ENCODE results near the gene DYRK1B.

Gene DYRK1B

GRCh38 chr19:39829702-39830275, 4.2 kb downstream of the DYRK1B start:
- H3K4me3 ChIP-seq (ENCODE audit: low read length): no peak overlapping the region
- no peak for TF ChIP-seq ZNF274 (IDR thresholded peaks at IDR 0.05; ENCODE audit: low read depth, low read length)

GRCh38 chr19:39828654-39829032, 5.3 kb downstream of the DYRK1B start:
- no peak overlapping the region for H3K4me3 ChIP-seq (ENCODE audit: low read length)
- no peak for TF ChIP-seq ZNF274 (IDR thresholded peaks at IDR 0.05; ENCODE audit: low read depth, low read length)

- TF ChIP-seq ZNF274 (IDR thresholded peaks at IDR 0.05; ENCODE audit: low read depth, low read length): no peak
- no peak overlapping the region for H3K4me3 ChIP-seq (ENCODE audit: low read length)
Observed at GRCh38 chr19:39828015-39828653, 5.8 kb downstream of the DYRK1B start.

- TF ChIP-seq ZNF274 (IDR thresholded peaks at IDR 0.05; ENCODE audit: low read depth, low read length): no peak
- H3K4me3 ChIP-seq (ENCODE audit: low read length): no peak overlapping the region
Observed at GRCh38 chr19:39827216-39827615, 6.7 kb downstream of the DYRK1B start.

- TF ChIP-seq ZNF274 (IDR thresholded peaks at IDR 0.05; ENCODE audit: low read depth, low read length): no peak
- no peak overlapping the region for H3K4me3 ChIP-seq (ENCODE audit: low read length)
Observed at GRCh38 chr19:39826311-39826945, 7.5 kb downstream of the DYRK1B start.

GRCh38 chr19:39825531-39826076, 8.4 kb downstream of the DYRK1B start:
- TF ChIP-seq ZNF274 (IDR thresholded peaks at IDR 0.05; ENCODE audit: low read depth, low read length): no peak
- no peak overlapping the region for H3K4me3 ChIP-seq (ENCODE audit: low read length)

GRCh38 chr19:39825093-39825463, 8.9 kb downstream of the DYRK1B start:
- no peak for TF ChIP-seq ZNF274 (IDR thresholded peaks at IDR 0.05; ENCODE audit: low read depth, low read length)
- H3K4me3 ChIP-seq (ENCODE audit: low read length): no peak overlapping the region

GRCh38 chr19:39824143-39825092, 9.5 kb downstream of the DYRK1B start:
- TF ChIP-seq ZNF274 (IDR thresholded peaks at IDR 0.05; ENCODE audit: low read depth, low read length): no peak

GRCh38 chr19:39823686-39824085, 10.3 kb downstream of the DYRK1B start:
- no peak for TF ChIP-seq ZNF274 (IDR thresholded peaks at IDR 0.05; ENCODE audit: low read depth, low read length)
- H3K4me3 ChIP-seq (ENCODE audit: low read length): peak overlapping the region; percentile 87

More at GRCh38 chr19:39824143-39825092, 9.5 kb downstream of the DYRK1B start:
- H3K4me3 ChIP-seq (ENCODE audit: low read length): peak overlapping the region; percentile 87

GRCh38 chr19:39820696-39821095, 13.3 kb downstream of the DYRK1B start:
- TF ChIP-seq ZNF274 (IDR thresholded peaks at IDR 0.05; ENCODE audit: low read depth, low read length): no peak
- H3K4me3 ChIP-seq (ENCODE audit: low read length): no peak overlapping the region

- no peak overlapping the region for H3K4me3 ChIP-seq (ENCODE audit: low read length)
- TF ChIP-seq ZNF274 (IDR thresholded peaks at IDR 0.05; ENCODE audit: low read depth, low read length): no peak
Observed at GRCh38 chr19:39819786-39820185, 14.2 kb downstream of the DYRK1B start.

GRCh38 chr19:39818626-39819097, 15.3 kb downstream of the DYRK1B start:
- TF ChIP-seq ZNF274 (IDR thresholded peaks at IDR 0.05; ENCODE audit: low read depth, low read length): no peak

GRCh38 chr19:39817888-39818561, 15.9 kb downstream of the DYRK1B start:
- H3K4me3 ChIP-seq (ENCODE audit: low read length): no peak overlapping the region
- TF ChIP-seq ZNF274 (IDR thresholded peaks at IDR 0.05; ENCODE audit: low read depth, low read length): no peak

More at GRCh38 chr19:39818626-39819097, 15.3 kb downstream of the DYRK1B start:
- H3K4me3 ChIP-seq (ENCODE audit: low read length): no peak overlapping the region
